KOPT-K1 (cell line): ENCODE data around the gene IFFO2.

Source experiments
- H3K27ac ChIP-seq: fragments of 200-600 bp; sonication (generic); 2 replicates; pipeline ENCODE4 v1.5.1; 2016; ENCODE audit warnings: antibody characterized with exemption, mild to moderate bottlenecking, low read depth, low read length; ENCODE audit not compliant: poor library complexity, severe bottlenecking
- H3K36me3 ChIP-seq: fragments of 200-600 bp; sonication (generic); 2 replicates; pipeline ENCODE4 v1.5.1; 2017; ENCODE audit warnings: antibody characterized with exemption, mild to moderate bottlenecking, low read length, moderate library complexity; ENCODE audit not compliant: insufficient read depth
- H3K9me3 ChIP-seq: fragments of 200-600 bp; sonication (generic); 2 replicates; pipeline ENCODE4 v1.5.1; 2017; ENCODE audit warnings: antibody characterized with exemption, low read length, mild to moderate bottlenecking; ENCODE audit not compliant: insufficient read depth, poor library complexity, severe bottlenecking

IFFO2 gene

GRCh38 chr1:18978706-18979105 lies 22.2 kb upstream of the IFFO2 start:
- H3K27ac ChIP-seq, result no peak overlapping the region
- H3K36me3 ChIP-seq, result no peaks in the 10 kb centered on the region
- peaks cover 23% of the 10 kb centered on the region for H3K9me3 ChIP-seq

- Histone ChIP-seq H3K9me3 (peaks cover 23% of the 10 kb centered on the region), H3K36me3 (no peaks in the 10 kb centered on the region), H3K27ac (no peak overlapping the region)
Observed at GRCh38 chr1:18977428-18977827, 21.0 kb upstream of the IFFO2 start.

GRCh38 chr1:18976096-18976495 lies 19.6 kb upstream of the IFFO2 start:
- H3K36me3 ChIP-seq, result no peaks in the 10 kb centered on the region
- no peak overlapping the region for H3K27ac ChIP-seq
- H3K9me3 ChIP-seq, result peaks cover 16% of the 10 kb centered on the region

GRCh38 chr1:18974606-18975005 lies 18.1 kb upstream of the IFFO2 start:
- no peak overlapping the region for H3K27ac ChIP-seq
- H3K36me3 ChIP-seq, result no peaks in the 10 kb centered on the region
- peaks cover under 1% of the 10 kb centered on the region for H3K9me3 ChIP-seq

- no peaks in the 10 kb centered on the region for H3K36me3 ChIP-seq
- H3K27ac ChIP-seq, result no peak overlapping the region
- H3K9me3 ChIP-seq, result no peaks in the 10 kb centered on the region
Observed at GRCh38 chr1:18974005-18974404, 17.5 kb upstream of the IFFO2 start.

- H3K36me3 ChIP-seq, result no peaks in the 10 kb centered on the region
- H3K27ac ChIP-seq, result no peak overlapping the region
- no peaks in the 10 kb centered on the region for H3K9me3 ChIP-seq
Observed at GRCh38 chr1:18973446-18973955, 17.0 kb upstream of the IFFO2 start.

- Histone ChIP-seq H3K9me3 (no peaks in the 10 kb centered on the region), H3K36me3 (no peaks in the 10 kb centered on the region), H3K27ac (no peak overlapping the region)
Observed at GRCh38 chr1:18972991-18973390, 16.5 kb upstream of the IFFO2 start.

- Histone ChIP-seq H3K9me3 (no peaks in the 10 kb centered on the region), H3K36me3 (no peaks in the 10 kb centered on the region), H3K27ac (no peak overlapping the region)
Observed at GRCh38 chr1:18972531-18972930, 16.1 kb upstream of the IFFO2 start.

GRCh38 chr1:18970762-18971161 lies 14.3 kb upstream of the IFFO2 start:
- H3K9me3 ChIP-seq, result no peaks in the 10 kb centered on the region
- no peak overlapping the region for H3K27ac ChIP-seq
- no peaks in the 10 kb centered on the region for H3K36me3 ChIP-seq

- no peaks in the 10 kb centered on the region for H3K36me3 ChIP-seq
- no peaks in the 10 kb centered on the region for H3K9me3 ChIP-seq
- H3K27ac ChIP-seq, result no peak overlapping the region
Observed at GRCh38 chr1:18970358-18970757, 13.9 kb upstream of the IFFO2 start.

- Histone ChIP-seq H3K27ac (no peak overlapping the region), H3K36me3 (no peaks in the 10 kb centered on the region), H3K9me3 (no peaks in the 10 kb centered on the region)
Observed at GRCh38 chr1:18967066-18967690, 10.7 kb upstream of the IFFO2 start.

GRCh38 chr1:18965206-18966173 lies 9.0 kb upstream of the IFFO2 start:
- Histone ChIP-seq H3K27ac (no peak overlapping the region), H3K9me3 (no peaks in the 10 kb centered on the region)

GRCh38 chr1:18963968-18964367 lies 7.5 kb upstream of the IFFO2 start:
- H3K36me3 ChIP-seq, result no peaks in the 10 kb centered on the region
- H3K27ac ChIP-seq, result no peak overlapping the region
- no peaks in the 10 kb centered on the region for H3K9me3 ChIP-seq

More at GRCh38 chr1:18965206-18966173, 9.0 kb upstream of the IFFO2 start:
- no peaks in the 10 kb centered on the region for H3K36me3 ChIP-seq

- H3K9me3 ChIP-seq, result no peaks in the 10 kb centered on the region
- no peaks in the 10 kb centered on the region for H3K36me3 ChIP-seq
- H3K27ac ChIP-seq, result no peak overlapping the region
Observed at GRCh38 chr1:18962855-18963737, 6.6 kb upstream of the IFFO2 start.
